ENCODE measurements around the gene CSH1. TPM values are rescaled to one million over a fixed set of nuclear protein-coding genes. Genes with fewer than 3 reads are reported as not detected.
A peak's percentile ranks its signal among the peaks of the same experiment; 100 is the strongest.

Gene CSH1
- total RNA-seq, 2 donors from 2014 or later = not detected

DNA sequence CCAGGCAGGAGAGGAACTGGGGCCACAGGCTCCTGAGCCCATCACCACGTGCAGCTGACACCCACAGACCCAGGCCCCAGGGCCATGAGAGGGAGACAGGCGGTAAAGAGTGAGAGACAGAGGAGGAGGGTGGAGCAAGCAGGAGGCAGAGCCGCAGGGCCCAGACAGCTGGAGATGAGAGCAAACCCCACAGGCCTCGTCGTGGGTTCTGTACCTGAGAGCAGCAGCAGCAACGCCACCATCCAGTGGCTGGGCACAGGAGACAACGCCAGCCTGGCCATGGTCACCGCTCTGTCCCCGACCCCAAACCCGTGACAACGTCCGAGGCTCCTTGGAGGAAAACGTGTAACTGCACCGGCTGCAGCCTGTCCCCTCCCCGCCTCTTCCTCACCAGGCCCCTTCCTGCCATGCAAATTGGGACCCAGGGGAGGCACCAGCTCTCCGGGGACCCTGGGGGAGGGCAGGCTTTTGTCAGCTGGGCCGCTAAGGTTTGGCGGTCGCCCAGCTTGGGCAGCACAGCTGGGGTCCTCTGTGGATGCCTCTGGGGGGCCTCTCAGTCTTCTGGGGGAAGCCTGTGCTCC, 35.7 kb upstream of the CSH1 start, which contains the start of gene CD79B:
TSS of gene CD79B (minus strand) at position 351 of the 581 bp plus-strand sequence. CDS start at position 281, 70 bp downstream.
- DNase-seq = no peak
- Histone ChIP-seq H3K4me1 (no peaks in the 10 kb centered on the region), H3K27ac (no peak within 1 kb of the TSS), H3K27me3 (no peaks in the 10 kb centered on the region), H3K36me3 (no peaks in the 10 kb centered on the region), H3K9me3 (no peaks in the 10 kb centered on the region), H3K4me3 (peak within 1 kb of the TSS; percentile 11), H3K9ac (ENCODE audit: low read depth in 2 of 2, low read length in 2 of 2) (peak within 1 kb of the TSS; percentile 19 to 62)
- TF ChIP-seq, protein P1, sequence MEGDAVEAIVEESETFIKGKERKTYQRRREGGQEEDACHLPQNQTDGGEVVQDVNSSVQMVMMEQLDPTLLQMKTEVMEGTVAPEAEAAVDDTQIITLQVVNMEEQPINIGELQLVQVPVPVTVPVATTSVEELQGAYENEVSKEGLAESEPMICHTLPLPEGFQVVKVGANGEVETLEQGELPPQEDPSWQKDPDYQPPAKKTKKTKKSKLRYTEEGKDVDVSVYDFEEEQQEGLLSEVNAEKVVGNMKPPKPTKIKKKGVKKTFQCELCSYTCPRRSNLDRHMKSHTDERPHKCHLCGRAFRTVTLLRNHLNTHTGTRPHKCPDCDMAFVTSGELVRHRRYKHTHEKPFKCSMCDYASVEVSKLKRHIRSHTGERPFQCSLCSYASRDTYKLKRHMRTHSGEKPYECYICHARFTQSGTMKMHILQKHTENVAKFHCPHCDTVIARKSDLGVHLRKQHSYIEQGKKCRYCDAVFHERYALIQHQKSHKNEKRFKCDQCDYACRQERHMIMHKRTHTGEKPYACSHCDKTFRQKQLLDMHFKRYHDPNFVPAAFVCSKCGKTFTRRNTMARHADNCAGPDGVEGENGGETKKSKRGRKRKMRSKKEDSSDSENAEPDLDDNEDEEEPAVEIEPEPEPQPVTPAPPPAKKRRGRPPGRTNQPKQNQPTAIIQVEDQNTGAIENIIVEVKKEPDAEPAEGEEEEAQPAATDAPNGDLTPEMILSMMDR (IDR thresholded peaks at IDR 0.05) = no peak
- intact Hi-C loops (cut with DNase I) = no loop called here

DNA sequence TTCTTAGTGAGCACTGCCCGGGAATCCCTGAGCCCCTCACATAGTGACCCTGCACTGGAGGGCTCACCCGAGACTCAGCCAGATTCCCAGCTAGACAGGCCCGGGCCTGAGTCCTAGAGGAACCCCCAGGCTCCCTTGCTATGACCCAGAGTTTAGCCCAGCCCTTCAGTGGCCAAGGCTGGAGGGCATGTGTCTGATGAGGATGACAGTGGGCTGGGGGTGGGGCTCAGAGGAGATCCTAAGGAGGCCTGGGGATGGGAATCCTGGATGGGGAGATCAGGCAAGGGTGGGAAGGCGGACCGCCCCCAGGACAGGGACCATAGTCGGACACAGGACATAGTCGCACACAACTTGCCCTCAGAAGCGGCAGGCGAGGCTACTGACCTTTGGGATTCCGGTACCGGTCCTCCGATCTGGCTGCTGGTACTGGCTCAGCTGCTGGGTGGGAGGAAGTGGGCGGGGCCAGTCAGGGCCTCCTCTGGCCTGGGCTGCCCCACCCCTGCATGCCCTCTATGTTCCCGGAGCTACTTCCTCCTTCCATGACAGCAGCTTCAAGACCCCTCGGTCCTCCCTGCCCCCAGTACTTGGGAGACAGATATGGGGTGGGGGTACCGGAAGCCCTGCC, 34.7 kb upstream of the CSH1 start:
- DNase-seq = peak; percentile 66
- Histone ChIP-seq H3K36me3 (no peaks in the 10 kb centered on the region), H3K27me3 (no peaks in the 10 kb centered on the region), H3K27ac (no peak overlapping the region), H3K9me3 (no peaks in the 10 kb centered on the region), H3K9ac (ENCODE audit: low read depth in 2 of 2, low read length in 2 of 2) (peak overlapping the region; percentile 12 to 18), H3K4me3 (peak overlapping the region; percentile 6), H3K4me1 (no peaks in the 10 kb centered on the region)
- intact Hi-C loops (cut with DNase I) = no loop called here
- TF ChIP-seq, protein P1 (IDR thresholded peaks at IDR 0.05) = no peak

DNA sequence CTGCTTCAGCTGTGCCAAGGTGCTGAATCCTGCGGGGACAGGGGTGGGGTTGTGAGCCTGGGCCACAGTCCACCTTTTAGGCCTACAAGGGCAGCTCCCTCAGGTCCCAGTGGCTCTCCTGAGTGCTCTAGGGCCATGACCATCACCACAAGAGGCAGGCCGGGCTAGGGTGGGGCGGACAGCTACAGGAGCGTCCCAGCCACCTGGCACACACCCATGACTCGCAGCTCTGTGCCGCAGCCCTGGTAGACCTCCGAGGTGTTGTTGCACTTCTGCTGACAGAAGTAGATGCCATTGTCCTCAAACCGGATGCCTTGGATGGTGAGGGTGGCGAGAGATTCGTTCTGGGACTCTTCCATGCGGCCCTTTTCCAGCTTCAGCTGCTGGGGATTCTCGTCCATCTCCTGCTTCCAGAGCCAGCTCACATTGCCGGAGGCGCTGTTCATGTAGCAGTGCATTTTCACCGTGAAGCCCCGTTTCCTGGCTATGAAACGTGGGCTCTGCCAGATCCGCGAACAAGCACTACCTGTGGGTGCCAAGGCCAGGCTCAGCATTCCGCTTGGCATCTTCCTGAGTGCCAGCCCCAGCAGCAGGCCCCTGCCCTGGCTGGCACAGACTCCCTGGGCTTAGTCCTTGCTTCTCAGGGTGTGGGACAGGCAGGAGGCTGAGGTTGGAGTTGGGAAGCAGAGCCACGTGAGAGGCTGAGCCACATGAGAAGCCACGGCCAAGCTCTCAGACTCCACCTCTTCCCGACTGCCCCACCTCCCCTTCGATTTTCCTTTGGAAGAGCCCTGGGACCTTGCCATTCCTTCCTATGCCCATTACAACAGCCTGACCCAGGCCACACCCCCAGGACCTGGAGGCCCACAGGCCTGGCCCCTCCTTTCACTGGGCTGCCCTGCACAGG, 33.7 kb upstream of the CSH1 start:
- H3K4me1 ChIP-seq = no peaks in the 10 kb centered on the region
- DNase-seq = no peak
- H3K36me3 ChIP-seq = no peaks in the 10 kb centered on the region
- H3K27ac ChIP-seq = no peak overlapping the region
- TF ChIP-seq, protein P1 (IDR thresholded peaks at IDR 0.05) = no peak
- peak overlapping the region in 1 of 2 donors; percentile 18 for H3K9ac ChIP-seq (ENCODE audit: low read depth in 2 of 2, low read length in 2 of 2)
- no peaks in the 10 kb centered on the region for H3K9me3 ChIP-seq
- intact Hi-C loops (cut with DNase I) = no loop called here
- no peak overlapping the region for H3K4me3 ChIP-seq
- H3K27me3 ChIP-seq = no peaks in the 10 kb centered on the region

DNA sequence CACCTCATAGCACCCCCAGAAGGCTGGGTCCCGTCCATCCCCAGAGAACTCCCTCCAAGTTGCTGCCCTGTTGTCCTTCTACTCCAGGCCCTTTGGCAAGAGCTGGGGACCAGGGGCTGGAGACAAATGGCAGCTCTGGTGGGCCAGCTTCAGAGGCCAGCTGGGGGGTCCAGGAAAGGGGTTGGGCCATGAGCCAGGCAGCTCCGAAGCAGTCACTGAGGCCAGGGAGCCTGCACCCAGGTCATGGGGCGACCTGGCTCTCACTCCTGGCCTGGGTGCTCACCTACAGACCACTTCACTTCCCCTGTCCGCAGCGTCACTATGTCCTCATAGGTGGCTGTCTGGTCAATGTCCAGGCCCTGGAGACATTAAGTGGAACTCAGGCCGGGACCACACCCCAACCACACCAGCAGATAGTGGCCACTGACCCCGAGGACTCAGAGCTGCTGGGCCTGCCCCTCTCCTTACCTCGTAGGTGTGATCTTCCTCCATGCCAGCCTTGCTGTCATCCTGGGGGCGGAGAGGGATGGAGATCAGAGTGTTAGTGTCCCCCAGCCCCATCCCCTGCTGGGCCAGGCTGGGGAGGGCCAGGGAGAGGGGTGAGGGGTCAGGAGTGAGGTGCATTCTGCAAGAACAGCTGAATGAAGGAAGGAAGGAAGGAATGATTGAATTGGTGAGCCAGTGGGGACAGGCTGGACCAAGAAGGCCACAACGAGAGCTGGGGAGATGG, 32.8 kb upstream of the CSH1 start:
- Histone ChIP-seq H3K27me3 (no peaks in the 10 kb centered on the region), H3K4me3 (no peak overlapping the region), H3K9me3 (no peaks in the 10 kb centered on the region), H3K36me3 (no peaks in the 10 kb centered on the region), H3K9ac (ENCODE audit: low read depth in 2 of 2, low read length in 2 of 2) (no peak overlapping the region), H3K4me1 (no peaks in the 10 kb centered on the region), H3K27ac (no peak overlapping the region)
- TF ChIP-seq, protein P1 (IDR thresholded peaks at IDR 0.05) = no peak
- intact Hi-C loops (cut with DNase I) = no loop called here
- no peak for DNase-seq

DNA sequence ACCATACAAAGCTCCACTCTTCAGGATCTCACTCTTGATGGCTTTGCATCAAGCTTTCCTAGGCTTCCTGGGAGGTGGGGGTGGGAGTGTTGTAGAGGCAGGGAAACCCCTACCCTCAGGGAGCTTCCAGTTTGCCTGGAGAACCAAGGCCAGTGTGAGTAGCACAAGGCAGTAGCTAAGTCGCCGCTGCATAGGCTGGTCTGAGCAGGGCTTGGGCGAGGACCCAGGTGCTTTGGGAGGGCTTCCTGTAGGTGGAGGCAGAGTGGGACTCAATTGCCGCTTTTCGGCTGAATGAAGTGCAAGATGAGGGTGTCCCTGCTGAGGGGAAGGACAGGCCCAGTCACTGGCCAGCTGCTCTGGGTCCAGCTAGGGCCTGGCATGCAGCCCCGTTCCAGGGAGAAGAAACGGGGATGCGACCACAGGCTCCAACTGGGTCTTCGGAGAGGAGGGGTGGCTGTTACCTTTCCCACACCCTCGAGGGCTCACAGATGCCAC, 31.8 kb upstream of the CSH1 start:
- Histone ChIP-seq H3K4me1 (no peaks in the 10 kb centered on the region), H3K27ac (no peak overlapping the region), H3K27me3 (no peaks in the 10 kb centered on the region), H3K4me3 (no peak overlapping the region), H3K9me3 (no peaks in the 10 kb centered on the region), H3K9ac (ENCODE audit: low read depth in 2 of 2, low read length in 2 of 2) (no peak overlapping the region), H3K36me3 (no peaks in the 10 kb centered on the region)
- TF ChIP-seq, protein P1 (IDR thresholded peaks at IDR 0.05) = no peak
- no peak for DNase-seq
- intact Hi-C loops (cut with DNase I) = no loop called here

Measured in colonic mucosa (tissue), 4 donors.